Measurements from ENCODE around the gene TXNDC17.
"Not testable (repeated sequence)": the region's sequence is repeated elsewhere in the genome, so short reads cannot be mapped to it uniquely, and the experiment has no call there.

TXNDC17 gene

GRCh38 chr17:6640536-6641246, at the start of gene TXNDC17, which contains the start of gene KIAA0753:
TSS of gene TXNDC17 (plus strand) at chr17:6641060. CDS start at chr17:6641083, 23 bp downstream.
TSS of gene KIAA0753 (minus strand) at chr17:6640711. CDS start at chr17:6635103, 5,608 bp downstream.
- DNase-seq = peak; percentile 72 to 84 (median 82)

- no peak for DNase-seq
These were observed 49.2 kb upstream of the TXNDC17 start for GRCh38 chr17:6591599-6592158.

- no peak for DNase-seq
These were observed 48.7 kb upstream of the TXNDC17 start for GRCh38 chr17:6592173-6592572.

GRCh38 chr17:6593371-6593770, 47.5 kb upstream of the TXNDC17 start:
- not testable (repeated sequence) for DNase-seq

- DNase-seq = no peak
These were observed 44.8 kb upstream of the TXNDC17 start for GRCh38 chr17:6596081-6596480.

GRCh38 chr17:6596511-6596910, 44.3 kb upstream of the TXNDC17 start:
- no peak for DNase-seq

- no peak for DNase-seq
These were observed 43.9 kb upstream of the TXNDC17 start for GRCh38 chr17:6596941-6597340.

- no peak for DNase-seq
These were observed 43.1 kb upstream of the TXNDC17 start for GRCh38 chr17:6597727-6598126.

GRCh38 chr17:6599364-6599763, 41.5 kb upstream of the TXNDC17 start:
- DNase-seq = no peak

- no peak for DNase-seq
These were observed 38.7 kb upstream of the TXNDC17 start for GRCh38 chr17:6602141-6602540.

GRCh38 chr17:6603744-6604325, 37.0 kb upstream of the TXNDC17 start:
- no peak for DNase-seq

GRCh38 chr17:6605142-6605541, 35.7 kb upstream of the TXNDC17 start:
- DNase-seq = no peak

- no peak for DNase-seq
These were observed 32.5 kb upstream of the TXNDC17 start for GRCh38 chr17:6608321-6608720.

GRCh38 chr17:6610011-6610410, 30.8 kb upstream of the TXNDC17 start:
- no peak for DNase-seq

GRCh38 chr17:6611231-6611630, 29.6 kb upstream of the TXNDC17 start:
- no peak for DNase-seq

GRCh38 chr17:6623941-6624340, 16.9 kb upstream of the TXNDC17 start:
- DNase-seq = no peak

- DNase-seq = no peak
These were observed 14.2 kb upstream of the TXNDC17 start for GRCh38 chr17:6626616-6627015.

- no peak for DNase-seq
These were observed 13.8 kb upstream of the TXNDC17 start for GRCh38 chr17:6627019-6627418.

- no peak for DNase-seq
These were observed 10.5 kb upstream of the TXNDC17 start for GRCh38 chr17:6630390-6630789.

- no peak for DNase-seq
These were observed 8.3 kb upstream of the TXNDC17 start for GRCh38 chr17:6632530-6632929.

- no peak for DNase-seq
These were observed 7.6 kb upstream of the TXNDC17 start for GRCh38 chr17:6633263-6633662.

- DNase-seq = no peak
These were observed 4.8 kb upstream of the TXNDC17 start for GRCh38 chr17:6636105-6636504.

GRCh38 chr17:6636616-6637457, 4.0 kb upstream of the TXNDC17 start:
- no peak for DNase-seq

All from activated CD4-positive, CD25-positive, alpha-beta regulatory T cell (primary cell).